BE2C (cell line): Measurements from ENCODE around the gene RBM39.
"Not testable (repeated sequence)": the region's sequence is repeated elsewhere in the genome, so short reads cannot be mapped to it uniquely, and the experiment has no call there.

Experiments
- DNase-seq: peaks from one replicate; pipeline ENCODE4 v3.0.0-alpha.2; 2020
- H3K27me3 ChIP-seq: fragments of 250-450 bp; sonication (Bioruptor Pico); 2 replicates; pipeline ENCODE4 v1.5.1; 2020; ENCODE audit warnings: mild to moderate bottlenecking
- H3K36me3 ChIP-seq: fragments of 250-450 bp; sonication (Bioruptor Pico); 2 replicates; pipeline ENCODE4 v1.5.1; 2020; ENCODE audit warnings: mild to moderate bottlenecking
- H3K4me1 ChIP-seq: fragments of 250-450 bp; sonication (Bioruptor Pico); 2 replicates; pipeline ENCODE4 v1.5.1; 2020
- H3K4me3 ChIP-seq: 2 replicates; pipeline ENCODE4 v1.5.1; 2011; ENCODE audit warnings: low read depth, low read length
- H3K9me3 ChIP-seq: fragments of 250-450 bp; sonication (Bioruptor Pico); 2 replicates; pipeline ENCODE4 v1.5.1; 2020
- TF ChIP-seq, protein P1 (sequence below): IDR thresholded peaks from 2 replicates; pipeline ENCODE4 v1.5.1; 2012; ENCODE audit warnings: mild to moderate bottlenecking, low read depth, low read length

Gene RBM39

GRCh38 chr20:35757098-35757705 is 15.1 kb upstream of the RBM39 start:
- TF ChIP-seq, protein P1, sequence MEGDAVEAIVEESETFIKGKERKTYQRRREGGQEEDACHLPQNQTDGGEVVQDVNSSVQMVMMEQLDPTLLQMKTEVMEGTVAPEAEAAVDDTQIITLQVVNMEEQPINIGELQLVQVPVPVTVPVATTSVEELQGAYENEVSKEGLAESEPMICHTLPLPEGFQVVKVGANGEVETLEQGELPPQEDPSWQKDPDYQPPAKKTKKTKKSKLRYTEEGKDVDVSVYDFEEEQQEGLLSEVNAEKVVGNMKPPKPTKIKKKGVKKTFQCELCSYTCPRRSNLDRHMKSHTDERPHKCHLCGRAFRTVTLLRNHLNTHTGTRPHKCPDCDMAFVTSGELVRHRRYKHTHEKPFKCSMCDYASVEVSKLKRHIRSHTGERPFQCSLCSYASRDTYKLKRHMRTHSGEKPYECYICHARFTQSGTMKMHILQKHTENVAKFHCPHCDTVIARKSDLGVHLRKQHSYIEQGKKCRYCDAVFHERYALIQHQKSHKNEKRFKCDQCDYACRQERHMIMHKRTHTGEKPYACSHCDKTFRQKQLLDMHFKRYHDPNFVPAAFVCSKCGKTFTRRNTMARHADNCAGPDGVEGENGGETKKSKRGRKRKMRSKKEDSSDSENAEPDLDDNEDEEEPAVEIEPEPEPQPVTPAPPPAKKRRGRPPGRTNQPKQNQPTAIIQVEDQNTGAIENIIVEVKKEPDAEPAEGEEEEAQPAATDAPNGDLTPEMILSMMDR = no peak
- no peaks in the 10 kb centered on the region for H3K9me3 ChIP-seq
- H3K4me1 ChIP-seq = no peaks in the 10 kb centered on the region
- DNase-seq = no peak
- no peak overlapping the region for H3K4me3 ChIP-seq
- no peaks in the 10 kb centered on the region for H3K27me3 ChIP-seq
- H3K36me3 ChIP-seq = no peaks in the 10 kb centered on the region

DNA sequence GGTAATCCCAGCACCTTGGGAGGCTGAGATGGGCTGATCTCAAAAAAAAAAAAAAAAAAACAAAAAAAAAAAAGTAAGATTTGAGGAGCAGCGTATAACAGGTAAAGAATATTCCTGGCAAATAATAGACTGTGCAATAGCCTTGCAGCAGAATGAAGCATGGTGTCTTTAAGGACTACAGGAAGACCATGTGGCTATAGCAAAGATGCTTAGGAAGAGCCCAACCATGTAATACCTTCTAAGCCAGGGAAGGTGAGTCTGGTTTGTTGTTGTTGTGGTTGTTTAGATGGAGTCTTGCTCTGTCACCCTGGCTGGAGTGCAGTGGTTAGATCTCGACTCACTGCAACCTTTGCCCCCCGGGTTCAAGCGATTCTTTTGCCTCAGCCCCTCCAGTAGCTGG is 14.3 kb upstream of the RBM39 start:
- TF ChIP-seq, protein P1 = no peak
- no peaks in the 10 kb centered on the region for H3K4me1 ChIP-seq
- no peaks in the 10 kb centered on the region for H3K9me3 ChIP-seq
- no peak overlapping the region for H3K4me3 ChIP-seq
- H3K27me3 ChIP-seq = no peaks in the 10 kb centered on the region; the same call in 1 of the 2 replicates
- DNase-seq = no peak
- H3K36me3 ChIP-seq = no peaks in the 10 kb centered on the region

- TF ChIP-seq, protein P1 = no peak
- DNase-seq = no peak
- H3K4me1 ChIP-seq = no peaks in the 10 kb centered on the region
These were observed 8.6 kb upstream of the RBM39 start for GRCh38 chr20:35750611-35751010.

GRCh38 chr20:35744492-35744841 is 2.4 kb upstream of the RBM39 start:
- not testable (repeated sequence) for H3K27me3 ChIP-seq, H3K9me3 ChIP-seq, DNase-seq, H3K4me3 ChIP-seq, H3K4me1 ChIP-seq
- H3K36me3 ChIP-seq = peaks cover 24% of the 10 kb centered on the region

More at GRCh38 chr20:35750611-35751010, 8.6 kb upstream of the RBM39 start:
- Histone ChIP-seq H3K9me3 (no peaks in the 10 kb centered on the region), H3K36me3 (no peaks in the 10 kb centered on the region), H3K4me3 (no peak overlapping the region), H3K27me3 (no peaks in the 10 kb centered on the region; the same call in 1 of the 2 replicates)

GRCh38 chr20:35743693-35744491 is 1.8 kb upstream of the RBM39 start:
- DNase-seq = no peak
- no peaks in the 10 kb centered on the region for H3K27me3 ChIP-seq
- peaks cover 10% of the 10 kb centered on the region for H3K4me1 ChIP-seq
- H3K4me3 ChIP-seq = no peak overlapping the region
- no peaks in the 10 kb centered on the region for H3K9me3 ChIP-seq
- TF ChIP-seq, protein P1 = no peak
- peaks cover 29% of the 10 kb centered on the region for H3K36me3 ChIP-seq

GRCh38 chr20:35742741-35743523 is 872 bp upstream of the RBM39 start:
- Histone ChIP-seq H3K4me3 (peak overlapping the region; percentile 87), H3K27me3 (no peaks in the 10 kb centered on the region), H3K36me3 (peaks cover 39% of the 10 kb centered on the region), H3K9me3 (no peaks in the 10 kb centered on the region), H3K4me1 (peaks cover 10% of the 10 kb centered on the region)
- DNase-seq = no peak
- TF ChIP-seq, protein P1 = no peak
